Endothelial cell of umbilical vein (primary cell): ENCODE measurements around the gene HPGD. TPM values are rescaled to one million over a fixed set of nuclear protein-coding genes. Genes with fewer than 3 reads are reported as not detected.

ENCODE experiments used
- BruUV-seq: library from RNA; stranded (reverse); fragments of 400-500 nt; replicated peaks from 2 replicates; lab custom pipeline; 2021; lab: Mats Ljungman, UMichigan
- CTCF ChIA-PET: fragments of 300-600, 350-600 bp; sonication (Branson Sonifier 250); formaldehyde crosslinking; loops from one replicate; lab custom pipeline; 2021; ENCODE audit warnings: antibody characterized with exemption, inconsistent platforms; lab: Charles Lee
- POLR2A ChIA-PET: fragments of 300-600, 350-600 bp; sonication (Branson Sonifier 250); formaldehyde crosslinking; loops from one replicate; lab custom pipeline; 2021; ENCODE audit warnings: antibody characterized with exemption, inconsistent platforms; lab: Charles Lee
- DNase-seq: peaks from one replicate; pipeline ENCODE4 v3.0.0-alpha.2; 2011; ENCODE audit warnings: low read depth, low spot score
- FAIRE-seq: peaks from 2 replicates; lab custom pipeline; 2011; peaks lifted over from hg19 to GRCh38; lab: Jason Lieb, UNC
- H2AFZ ChIP-seq: 2 replicates; pipeline ENCODE4 v1.6.0; 2012; ENCODE audit warnings: low read depth, low read length, control low read depth, inconsistent platforms
- H3K27ac ChIP-seq: 2 replicates; pipeline ENCODE4 v1.5.1; 2011; ENCODE audit warnings: low read depth, mild to moderate bottlenecking, control low read depth, low read length, moderate library complexity; ENCODE audit not compliant: insufficient read depth
- H3K27me3 ChIP-seq, 2 experiments: 2 replicates each; pipeline versions ENCODE4 v1.6.0 to v1.6.1; 2011; ENCODE audit warnings: low read length in 2 of 2, mixed read lengths in 1 of 2; ENCODE audit not compliant: control insufficient read depth in 2 of 2, insufficient read depth in 2 of 2
- H3K36me3 ChIP-seq, 2 experiments: 2 replicates in 1 of 2; 3 replicates in 1 of 2; pipeline ENCODE4 v1.5.1; 2011; ENCODE audit warnings: low read length in 2 of 2, mild to moderate bottlenecking in 1 of 2, moderate library complexity in 1 of 2; ENCODE audit not compliant: control insufficient read depth in 2 of 2, insufficient read depth in 2 of 2; ENCODE audit errors: extremely low read depth in 1 of 2
- H3K4me1 ChIP-seq: 3 replicates; pipeline ENCODE4 v1.5.1; 2011; ENCODE audit warnings: mild to moderate bottlenecking, low read length; ENCODE audit not compliant: control insufficient read depth, insufficient read depth; ENCODE audit errors: extremely low read depth
- H3K4me2 ChIP-seq: 2 replicates; pipeline ENCODE4 v1.6.1; 2011; ENCODE audit warnings: low read length, control low read depth, mixed read lengths; ENCODE audit not compliant: insufficient read depth
- H3K4me3 ChIP-seq, 3 experiments: fragments of 200-600 bp in 1 of 3; sonication (generic), shearing (Covaris generic) in 1 of 3; replicated peaks in 1 of 3; 2 replicates each; pipeline ENCODE4 v1.5.1; 2011 to 2016; ENCODE audit warnings: control low read depth in 3 of 3, low read length in 3 of 3, mild to moderate bottlenecking in 2 of 3, inconsistent platforms in 1 of 3, low read depth in 1 of 3, moderate library complexity in 1 of 3; ENCODE audit not compliant: insufficient read depth in 1 of 3
- H3K79me2 ChIP-seq: 2 replicates; pipeline ENCODE4 v1.6.0; 2012; ENCODE audit warnings: low read length, inconsistent platforms; ENCODE audit not compliant: control insufficient read depth, insufficient read depth
- H3K9ac ChIP-seq: replicated peaks from 2 replicates; pipeline ENCODE3; 2011; ENCODE audit warnings: low read length, control low read depth; ENCODE audit not compliant: insufficient read depth; ENCODE audit errors: extremely low read depth
- H3K9me1 ChIP-seq: replicated peaks from 3 replicates; pipeline ENCODE4 v1.6.0; 2011; ENCODE audit warnings: mild to moderate bottlenecking, low read length; ENCODE audit not compliant: control insufficient read depth, insufficient read depth; ENCODE audit errors: extremely low read depth
- H3K9me3 ChIP-seq: replicated peaks from 2 replicates; pipeline ENCODE4 v1.5.1; 2012; ENCODE audit warnings: low read length, inconsistent platforms; ENCODE audit not compliant: control insufficient read depth, insufficient read depth
- H4K20me1 ChIP-seq: replicated peaks from 2 replicates; pipeline ENCODE3; 2011; ENCODE audit warnings: mild to moderate bottlenecking, low read length; ENCODE audit not compliant: control insufficient read depth, insufficient read depth; ENCODE audit errors: extremely low read depth
- CTCF ChIP-seq, 2 donors: IDR thresholded peaks; 1 replicate in 1 of 2; 2 replicates in 1 of 2; pipeline ENCODE4 v1.5.1; 2011; ENCODE audit warnings: low read length in 2 of 2, mild to moderate bottlenecking in 2 of 2, moderate library complexity in 2 of 2, control low read depth in 1 of 2, inconsistent platforms in 1 of 2, low read depth in 1 of 2; ENCODE audit not compliant: insufficient read depth in 1 of 2; ENCODE audit errors: extremely low read depth in 1 of 2
- FOS ChIP-seq: IDR thresholded peaks from 2 replicates; pipeline ENCODE4 v1.6.1; 2011; ENCODE audit warnings: mild to moderate bottlenecking, low read length, moderate library complexity, borderline replicate concordance; ENCODE audit not compliant: insufficient read depth
- GATA2 ChIP-seq: IDR thresholded peaks from 2 replicates; pipeline ENCODE4 v1.7.0; 2011; ENCODE audit warnings: low read depth, mild to moderate bottlenecking, moderate library complexity, mixed read lengths, low read length; ENCODE audit not compliant: insufficient read length, insufficient read depth
- MYC ChIP-seq: IDR thresholded peaks from one replicate; pipeline ENCODE4 v1.6.1; 2011; ENCODE audit warnings: mild to moderate bottlenecking, low read depth, low read length
- dilution Hi-C: fragments of 300-500 bp; cut with MboI; formaldehyde crosslinking; loops from one replicate; pipeline ENCODE4 v1.15.0; 2019; ENCODE audit warnings: low sequenced_read_pairs; ENCODE audit not compliant: extremely low pct_ligation_motif_present
- intact Hi-C: fragments of 100-400 bp; cut with micrococcal nuclease; formaldehyde crosslinking; loops from one replicate; pipeline ENCODE4 v1.10.0; 2022
- polyA plus RNA-seq, 4 experiments: library from polyadenylated mRNA; depleted of rRNA in 3 of 4; stranded (reverse) in 3 of 4; unstranded in 1 of 4; fragments of >200 nt; gene quantifications; 2 replicates each; pipeline versions ENCODE4 v1.2.1 to v1.2.3, GENCODE V29; 2011 to 2012; ENCODE audit warnings: missing spikeins in 1 of 4
- total RNA-seq: library from RNA; stranded (reverse); gene quantifications from 2 replicates; pipeline ENCODE4 v1.2.3, GENCODE V29; 2021
- TF ChIP-seq, protein P1 (sequence below): IDR thresholded peaks from 2 replicates; pipeline ENCODE4 v1.6.1; 2011; ENCODE audit not compliant: insufficient read depth, insufficient read length

The HPGD gene
- total and polyA plus RNA-seq, 2 donors (not counting 3 experiments of a cell fraction or from before 2014, with no cell fraction given): not detected

DNA sequence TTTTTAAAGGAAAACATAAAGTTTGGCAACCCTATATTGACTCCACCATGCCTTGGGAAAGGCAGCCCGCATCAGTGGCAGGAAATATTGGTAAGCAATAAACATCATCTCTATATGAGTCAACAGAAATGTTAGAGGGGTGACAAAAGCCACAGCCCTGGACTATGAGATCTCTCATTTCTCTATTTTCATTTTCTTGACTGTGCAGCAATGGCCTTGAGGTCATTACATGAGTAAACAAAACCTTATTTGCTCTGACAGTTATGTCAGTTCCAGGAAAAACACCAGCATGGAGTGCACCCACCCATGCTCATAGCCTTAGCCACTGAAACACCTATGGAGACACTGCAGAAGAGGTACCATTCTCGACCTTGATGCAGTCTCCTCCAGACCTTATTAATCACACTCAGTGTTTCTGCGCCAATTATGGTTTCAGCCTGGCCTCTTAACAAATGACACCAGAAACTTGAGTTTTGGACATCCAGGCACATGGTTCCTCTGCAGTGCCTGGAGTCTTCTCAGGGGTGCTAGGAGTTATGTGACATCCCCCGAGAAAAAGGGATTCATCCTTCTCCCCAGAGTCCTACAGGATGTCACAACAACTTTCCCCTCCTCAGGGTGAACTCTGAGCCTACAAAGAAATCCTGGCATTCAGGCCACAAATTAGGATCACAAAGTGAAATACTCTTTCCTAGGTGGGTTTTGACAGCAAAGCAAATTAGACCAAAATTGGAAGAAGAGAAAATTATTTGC, 16.0 kb upstream of the HPGD start:
- no peak overlapping the region for H3K27ac ChIP-seq
- no peaks in the 10 kb centered on the region for H4K20me1 ChIP-seq
- intact Hi-C loops: no loop called here
- no peak overlapping the region for H2AFZ ChIP-seq
- CTCF ChIA-PET: no interaction called here
- H3K4me1 ChIP-seq: no peaks in the 10 kb centered on the region
- POLR2A ChIA-PET: no interaction called here
- BruUV-seq: no TSS peak
- no peak for DNase-seq
- no peak overlapping the region for H3K9ac ChIP-seq
- no peaks in the 10 kb centered on the region for H3K27me3 ChIP-seq
- no peak overlapping the region for H3K4me2 ChIP-seq
- dilution Hi-C loops: no loop called here
- H3K9me1 ChIP-seq: no peaks in the 10 kb centered on the region
- H3K4me3 ChIP-seq: no peak overlapping the region
- H3K9me3 ChIP-seq: peaks cover 2% of the 10 kb centered on the region
- TF ChIP-seq CTCF (IDR thresholded peaks at IDR 0.05; ENCODE audit: extremely low read depth in 1 of 2, insufficient read depth in 1 of 2, low read depth in 1 of 2, low read length in 2 of 2) (no peak), MYC (no peak), FOS (no peak), GATA2 (no peak)
- TF ChIP-seq, protein P1, sequence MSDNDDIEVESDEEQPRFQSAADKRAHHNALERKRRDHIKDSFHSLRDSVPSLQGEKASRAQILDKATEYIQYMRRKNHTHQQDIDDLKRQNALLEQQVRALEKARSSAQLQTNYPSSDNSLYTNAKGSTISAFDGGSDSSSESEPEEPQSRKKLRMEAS: no peak
- FAIRE-seq: no peak
- H3K36me3 ChIP-seq: no peaks in the 10 kb centered on the region
- H3K79me2 ChIP-seq: no peaks in the 10 kb centered on the region
